ENCODE data around the gene PAFAH1B1.
A peak's percentile ranks its signal among the peaks of the same experiment; 100 is the strongest.

PAFAH1B1 gene

GRCh38 chr17:2701996-2702741 lies 108.7 kb downstream of the PAFAH1B1 start:
- H3K4me1 ChIP-seq = peaks cover 0 to 10% (median 4%) of the 10 kb centered on the region in 4 donors
- intact Hi-C loops (cut with DNase I; ENCODE audit: low total_unique reads) = no loop called here
- H3K27me3 ChIP-seq = no peaks in the 10 kb centered on the region
- no peak overlapping the region for H3K27ac ChIP-seq
- peak in 1 of 2 donors; percentile 51 for DNase-seq
- TF ChIP-seq CTCF (IDR thresholded peaks at IDR 0.05) = no peak
- H3K9me3 ChIP-seq = no peaks in the 10 kb centered on the region
- H3K4me3 ChIP-seq = no peak overlapping the region
- H3K36me3 ChIP-seq = peaks cover 48 to 73% (median 65%) of the 10 kb centered on the region in 3 donors

DNA sequence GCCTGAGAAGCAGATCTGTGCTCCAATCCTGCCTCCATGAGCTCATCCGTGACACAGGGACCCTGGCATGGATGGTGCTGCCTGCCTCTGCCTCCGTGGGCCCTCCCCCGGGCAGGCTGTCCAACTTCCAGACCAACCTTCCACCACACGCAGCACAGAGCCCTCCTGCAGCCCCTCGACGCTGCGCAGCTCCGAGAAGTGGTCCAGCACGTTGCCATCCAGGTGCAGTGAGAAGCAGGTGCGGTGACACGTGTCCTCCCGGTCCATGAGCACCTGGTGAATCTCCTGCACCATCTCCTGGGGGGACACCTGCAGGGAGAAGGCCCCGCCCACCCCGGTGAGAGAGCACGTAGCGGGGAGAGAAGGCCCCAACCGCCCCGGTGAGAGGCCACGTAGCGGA lies 109.7 kb downstream of the PAFAH1B1 start:
- intact Hi-C loops (cut with DNase I; ENCODE audit: low total_unique reads) = no loop called here
- Histone ChIP-seq H3K4me1 (peaks cover 4 to 20% (median 14%) of the 10 kb centered on the region in 4 donors), H3K4me3 (no peak overlapping the region), H3K27me3 (no peaks in the 10 kb centered on the region), H3K9me3 (no peaks in the 10 kb centered on the region), H3K27ac (no peak overlapping the region), H3K36me3 (peaks cover 38 to 63% (median 55%) of the 10 kb centered on the region in 3 donors)
- TF ChIP-seq CTCF (IDR thresholded peaks at IDR 0.05) = no peak
- DNase-seq = peak in 1 of 2 donors; percentile 63

GRCh38 chr17:2703606-2704005 lies 110.2 kb downstream of the PAFAH1B1 start:
- Histone ChIP-seq H3K9me3 (no peaks in the 10 kb centered on the region), H3K27me3 (no peaks in the 10 kb centered on the region), H3K36me3 (peaks cover 34 to 59% (median 51%) of the 10 kb centered on the region in 3 donors), H3K4me1 (peaks cover 5 to 25% (median 18%) of the 10 kb centered on the region in 4 donors), H3K4me3 (no peak overlapping the region), H3K27ac (no peak overlapping the region)
- DNase-seq = no peak
- intact Hi-C loops (cut with DNase I; ENCODE audit: low total_unique reads) = no loop called here
- TF ChIP-seq CTCF (IDR thresholded peaks at IDR 0.05) = no peak

GRCh38 chr17:2704031-2704889 lies 110.8 kb downstream of the PAFAH1B1 start:
- Histone ChIP-seq H3K27me3 (no peaks in the 10 kb centered on the region), H3K4me1 (peaks cover 5 to 31% (median 25%) of the 10 kb centered on the region in 4 donors), H3K36me3 (peaks cover 31 to 52% (median 46%) of the 10 kb centered on the region in 3 donors), H3K27ac (no peak overlapping the region), H3K4me3 (no peak overlapping the region), H3K9me3 (no peaks in the 10 kb centered on the region)
- DNase-seq = peak in 1 of 2 donors; percentile 51
- intact Hi-C loops (cut with DNase I; ENCODE audit: low total_unique reads) = no loop called here
- no peak for TF ChIP-seq CTCF (IDR thresholded peaks at IDR 0.05)

DNA sequence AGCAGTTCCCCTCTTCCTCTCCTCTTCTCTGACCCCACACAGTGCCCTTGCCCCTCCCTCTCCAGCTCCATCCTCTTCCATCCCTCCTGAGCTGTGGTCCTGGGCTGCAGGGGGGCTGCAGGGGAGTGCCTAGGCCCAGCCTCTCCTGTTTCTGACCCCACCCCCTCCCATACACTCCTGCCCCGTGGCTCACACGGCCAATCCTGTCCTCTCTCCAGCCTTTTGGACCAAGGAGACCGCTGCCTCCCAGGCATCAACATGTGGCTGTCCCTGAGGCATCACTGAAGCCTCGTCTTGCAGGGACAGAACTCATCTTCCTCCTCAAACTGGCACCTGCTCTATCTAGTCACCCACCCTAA lies 111.4 kb downstream of the PAFAH1B1 start:
- Histone ChIP-seq H3K27me3 (no peaks in the 10 kb centered on the region), H3K36me3 (peaks cover 30 to 46% (median 43%) of the 10 kb centered on the region in 3 donors), H3K4me3 (no peak overlapping the region), H3K4me1 (peaks cover 5 to 37% (median 31%) of the 10 kb centered on the region in 4 donors), H3K27ac (no peak overlapping the region), H3K9me3 (no peaks in the 10 kb centered on the region)
- DNase-seq = no peak
- intact Hi-C loops (cut with DNase I; ENCODE audit: low total_unique reads) = no loop called here
- TF ChIP-seq CTCF (IDR thresholded peaks at IDR 0.05) = no peak
